T47D (cell line): Measurements from ENCODE around the gene EMSY.

Experiments
- DNase-seq, 2 experiments: peaks; one replicate each; pipeline versions ENCODE4 v3.0.0 to v3.0.0-alpha.2; 2011 to 2012; ENCODE audit warnings: low read depth in 1 of 2, low spot score in 1 of 2
- JUND ChIP-seq: IDR thresholded peaks from 2 replicates; pipeline ENCODE4 v1.6.1; 2012; ENCODE audit warnings: low read depth
- in situ Hi-C: cut with HindIII; loops from 2 replicates; pipeline ENCODE4 v1.10.0; 2016; ENCODE audit warnings: low sequenced_read_pairs, low pct_unique_long_range_greater_than_20kb

Gene EMSY

GRCh38 chr11:76512851-76513653 is 68.2 kb downstream of the EMSY start:
- DNase-seq: peak in 1 of 2 experiments; percentile 45
- TF ChIP-seq JUND: no peak
- in situ Hi-C loops: no loop called here

- TF ChIP-seq JUND: no peak
- in situ Hi-C loops: no loop called here
Observed at GRCh38 chr11:76513654-76514034, 68.8 kb downstream of the EMSY start.

DNA sequence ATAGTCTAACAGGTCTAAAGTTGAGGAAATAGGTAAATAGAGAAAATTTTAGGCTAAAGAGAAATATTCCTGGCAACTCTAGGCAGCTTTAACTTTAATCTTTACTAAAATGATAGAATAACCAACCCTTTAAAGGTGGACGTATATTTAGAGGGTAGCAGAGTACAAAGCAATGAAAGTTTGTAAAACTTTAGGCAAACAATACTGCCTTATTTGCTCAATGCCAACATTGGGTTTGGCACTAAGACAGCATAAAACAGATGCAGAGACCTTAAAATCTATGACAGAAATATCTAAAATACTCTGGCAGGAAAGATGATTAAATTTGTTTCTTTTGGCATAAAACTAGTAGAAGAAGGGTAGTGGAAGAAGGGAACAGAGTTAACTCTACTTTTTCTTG is 70.7 kb downstream of the EMSY start:
- in situ Hi-C loops: no loop called here
- no peak for DNase-seq
- TF ChIP-seq JUND: no peak

More at GRCh38 chr11:76513654-76514034, 68.8 kb downstream of the EMSY start:
- DNase-seq: no peak

- no peak for DNase-seq
- in situ Hi-C loops: no loop called here
- TF ChIP-seq JUND: no peak
Observed at GRCh38 chr11:76523147-76523546, 78.3 kb downstream of the EMSY start.

DNA sequence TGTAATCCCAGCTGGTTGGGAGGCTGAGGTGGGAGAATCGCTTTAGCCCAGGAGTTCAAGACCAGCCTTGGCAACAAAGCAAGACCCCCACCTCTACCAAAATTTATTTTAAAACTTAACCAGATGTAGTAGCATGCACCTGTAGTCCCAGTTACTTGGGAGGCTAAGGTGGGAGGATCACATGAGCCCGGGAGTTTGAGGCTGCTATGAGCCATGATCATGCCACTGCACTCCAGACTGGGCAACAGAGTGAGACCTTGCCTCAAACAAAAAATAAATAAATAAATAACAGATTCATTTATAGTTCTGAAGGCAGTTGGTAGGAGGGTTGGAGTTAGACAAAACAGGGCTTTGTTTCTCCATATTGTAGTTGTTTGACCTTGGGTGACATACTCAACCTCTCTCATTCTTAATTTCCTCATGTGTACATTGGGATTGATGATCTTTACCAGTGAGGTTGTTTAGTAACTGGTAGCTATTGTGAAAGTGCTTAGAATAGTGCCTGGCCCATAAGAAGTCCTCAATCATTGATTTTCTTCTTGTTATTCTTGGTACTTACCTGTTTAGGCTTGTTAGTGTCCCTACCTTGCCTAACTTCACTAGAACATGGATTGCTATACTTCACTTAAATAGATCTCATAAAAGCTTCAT is 79.1 kb downstream of the EMSY start:
- TF ChIP-seq JUND: no peak
- in situ Hi-C loops: no loop called here
- DNase-seq: no peak

DNA sequence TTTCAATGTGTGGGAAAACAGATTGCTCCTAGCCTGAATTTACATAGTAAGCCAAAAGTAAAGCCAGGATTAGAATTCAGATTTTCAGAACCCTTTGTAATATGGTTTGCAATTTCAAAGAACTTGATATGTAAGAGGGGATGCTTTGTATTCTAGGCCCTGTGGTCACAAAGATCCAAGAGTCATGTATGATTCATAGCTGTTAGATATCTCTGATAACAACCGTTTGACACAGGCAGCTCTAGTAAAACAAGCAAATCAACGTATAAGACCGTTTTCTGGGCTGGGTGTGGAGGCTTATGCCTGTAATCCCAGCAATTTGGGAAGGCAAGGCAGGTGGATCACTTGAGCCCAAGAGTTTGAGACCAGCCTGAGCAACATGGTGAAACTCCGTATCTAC is 79.6 kb downstream of the EMSY start:
- TF ChIP-seq JUND: no peak
- DNase-seq: no peak
- in situ Hi-C loops: no loop called here

DNA sequence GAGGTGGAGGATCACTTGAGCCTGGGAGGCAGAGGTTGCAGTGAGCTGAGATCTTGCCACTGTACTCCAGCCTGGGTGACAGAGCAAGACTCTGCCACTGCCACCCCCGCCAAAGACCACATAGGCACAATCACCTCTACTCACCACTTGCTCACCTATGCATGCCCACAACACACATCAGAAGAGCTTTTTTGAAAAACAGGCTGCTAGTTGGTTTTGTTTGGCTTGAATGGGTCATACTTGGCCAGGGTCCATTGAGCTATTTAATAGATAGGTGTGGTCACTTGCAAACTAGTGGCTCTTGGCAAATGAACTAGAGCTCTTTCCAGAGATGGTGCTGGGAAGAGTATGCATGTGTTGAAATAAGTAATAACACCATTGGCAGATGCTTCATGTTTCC is 80.1 kb downstream of the EMSY start:
- in situ Hi-C loops: no loop called here
- peak; percentile 12 to 13 for DNase-seq
- TF ChIP-seq JUND: no peak

DNA sequence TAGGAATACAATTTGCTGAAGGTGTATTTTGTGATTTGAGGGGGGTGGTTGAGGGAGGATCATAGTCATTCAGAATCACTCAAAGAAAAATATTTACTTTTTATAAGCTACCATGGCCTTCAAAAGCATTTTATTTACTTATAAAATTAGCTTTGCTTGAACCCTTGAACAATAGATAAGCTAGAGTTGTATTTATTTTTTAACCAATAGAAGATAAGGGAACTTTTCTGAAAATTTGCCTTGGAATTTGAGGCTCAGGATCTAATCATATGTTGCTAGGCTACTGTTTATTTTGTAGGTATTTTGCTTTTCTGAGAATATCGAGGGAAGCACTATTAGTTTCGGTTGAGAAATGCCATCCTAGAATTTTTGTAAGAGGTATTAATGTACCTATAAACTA is 82.1 kb downstream of the EMSY start:
- in situ Hi-C loops: no loop called here
- DNase-seq: no peak

DNA sequence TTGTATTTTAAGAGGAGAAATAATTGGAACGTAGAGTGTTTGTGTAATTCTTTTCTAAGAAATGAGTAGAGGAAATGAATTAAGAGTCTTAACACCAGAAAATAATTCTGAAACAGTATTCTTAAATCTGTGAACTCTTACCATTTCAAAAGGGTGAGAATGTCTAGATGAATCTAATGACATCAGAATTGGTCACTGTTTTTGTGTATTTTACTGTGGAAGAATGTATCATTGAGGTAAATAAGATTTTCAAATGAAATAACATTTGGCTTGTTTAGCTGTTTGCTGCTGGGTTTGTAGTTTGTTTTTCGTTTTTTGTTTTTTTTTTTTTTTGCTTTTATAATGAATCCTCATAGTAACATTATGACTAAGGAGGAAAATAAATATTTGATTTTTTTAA is 97.6 kb downstream of the EMSY start:
- DNase-seq: no peak
- in situ Hi-C loops: no loop called here

More for the DNA sequence above, 82.1 kb downstream of the EMSY start:
- no peak for TF ChIP-seq JUND

DNA sequence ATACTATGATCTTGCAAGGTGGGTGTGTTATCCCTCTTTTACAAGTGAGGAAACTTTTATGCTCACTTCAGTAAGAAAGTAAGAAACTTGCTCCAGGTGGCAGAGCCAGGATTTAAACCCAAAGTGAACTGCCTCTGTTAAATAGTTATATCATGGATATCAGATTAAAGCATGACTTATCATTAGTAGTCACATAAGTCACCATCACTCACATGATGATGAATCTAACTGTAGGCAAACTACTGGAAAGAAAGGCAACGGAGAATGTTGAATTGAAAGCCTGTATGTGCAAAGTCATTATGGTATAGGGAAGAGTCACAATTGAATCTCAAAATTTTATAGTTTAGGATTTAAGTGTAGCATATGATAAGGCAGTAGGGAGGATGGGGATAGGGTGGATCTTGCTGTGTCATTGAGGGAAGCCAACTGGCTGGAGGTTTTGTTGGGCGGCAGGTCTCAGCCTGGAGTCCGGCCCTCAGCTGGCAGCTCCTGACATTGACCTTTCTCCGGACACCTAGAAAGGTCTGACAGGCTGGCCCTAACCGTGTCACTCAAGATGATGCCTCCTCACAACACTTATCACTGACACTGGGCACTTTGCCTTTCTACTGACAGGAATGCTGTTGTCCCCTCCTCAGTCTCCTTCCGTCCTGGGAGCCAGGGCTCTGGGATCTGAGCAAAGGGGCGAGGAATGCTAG is 98.3 kb downstream of the EMSY start:
- in situ Hi-C loops: no loop called here
- no peak for TF ChIP-seq JUND
- DNase-seq: no peak

More for the DNA sequence above, 97.6 kb downstream of the EMSY start:
- no peak for TF ChIP-seq JUND

DNA sequence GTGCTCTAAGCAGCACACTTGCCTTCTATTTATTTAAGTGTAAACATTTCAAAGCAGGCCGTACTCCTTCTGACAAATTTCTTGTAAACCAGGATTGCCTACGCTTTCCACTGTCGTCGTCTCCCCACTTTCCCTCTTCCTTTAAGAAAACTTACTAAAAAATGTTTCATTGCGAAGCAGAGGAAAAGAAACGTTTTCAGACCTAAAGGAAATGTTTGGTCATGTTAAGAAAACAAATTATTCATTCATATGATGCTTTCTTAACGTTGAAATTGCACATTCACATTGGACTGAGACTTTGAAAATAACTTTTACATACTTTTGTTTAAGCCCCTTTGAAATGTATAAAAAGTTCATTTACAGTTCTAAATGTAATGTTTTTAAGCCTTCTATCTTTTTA is 106.0 kb downstream of the EMSY start:
- TF ChIP-seq JUND: no peak
- in situ Hi-C loops: no loop called here
- DNase-seq: no peak

GRCh38 chr11:76551400-76551799 is 106.6 kb downstream of the EMSY start:
- in situ Hi-C loops: no loop called here
- no peak for DNase-seq
- no peak for TF ChIP-seq JUND

GRCh38 chr11:76552987-76553386 is 108.2 kb downstream of the EMSY start:
- in situ Hi-C loops: no loop called here
- DNase-seq: no peak
- no peak for TF ChIP-seq JUND
